HG03354 (cell line): ENCODE measurements around the gene SDCCAG8.

Source experiments
- ATAC-seq: cut with Tn5 transposase; IDR thresholded peaks from one replicate; pipeline ENCODE4 v1.9.1; 2021; ENCODE audit warnings: mild to moderate bottlenecking; ENCODE audit not compliant: unreplicated experiment, poor library complexity, severe bottlenecking

SDCCAG8 gene

DNA sequence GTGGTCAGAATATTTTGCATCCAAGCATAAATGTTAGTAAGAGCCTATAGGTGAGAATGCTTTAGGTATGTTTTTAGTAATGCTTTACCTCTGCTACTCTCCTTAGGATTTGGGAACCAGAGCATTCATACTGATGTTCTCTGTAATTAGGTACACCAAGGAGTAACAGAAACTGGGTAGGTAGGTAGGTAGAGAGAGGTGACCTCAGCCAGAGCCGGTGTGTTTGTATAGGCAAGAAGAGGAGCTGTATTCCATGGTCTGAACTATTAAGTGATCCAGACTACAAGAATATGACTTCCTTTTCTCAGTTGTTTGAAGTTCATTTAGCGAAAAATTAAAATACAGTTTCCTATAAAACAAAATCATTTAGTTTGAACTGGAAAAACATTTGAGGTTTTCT lies 108.5 kb downstream of the SDCCAG8 start:
- no peak for ATAC-seq

DNA sequence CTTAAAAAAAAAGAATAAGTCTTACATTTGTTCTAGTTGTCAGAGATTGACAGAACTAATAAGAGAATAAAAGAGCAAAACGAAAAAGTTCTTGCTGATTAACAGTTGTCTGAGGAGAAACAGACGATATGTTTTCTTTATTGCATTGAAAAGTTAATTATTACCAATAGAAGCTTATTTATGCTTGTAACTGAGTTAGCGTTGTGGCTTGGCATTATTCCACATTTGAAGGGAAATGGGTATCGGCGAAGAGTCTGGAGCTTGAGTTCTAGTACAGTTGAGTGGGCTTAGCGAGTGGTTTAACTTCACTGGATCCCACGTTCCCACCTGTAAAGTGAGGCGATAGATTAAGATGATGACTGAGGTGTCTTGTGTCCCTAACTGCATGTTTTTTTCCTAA lies 109.0 kb downstream of the SDCCAG8 start:
- no peak for ATAC-seq

DNA sequence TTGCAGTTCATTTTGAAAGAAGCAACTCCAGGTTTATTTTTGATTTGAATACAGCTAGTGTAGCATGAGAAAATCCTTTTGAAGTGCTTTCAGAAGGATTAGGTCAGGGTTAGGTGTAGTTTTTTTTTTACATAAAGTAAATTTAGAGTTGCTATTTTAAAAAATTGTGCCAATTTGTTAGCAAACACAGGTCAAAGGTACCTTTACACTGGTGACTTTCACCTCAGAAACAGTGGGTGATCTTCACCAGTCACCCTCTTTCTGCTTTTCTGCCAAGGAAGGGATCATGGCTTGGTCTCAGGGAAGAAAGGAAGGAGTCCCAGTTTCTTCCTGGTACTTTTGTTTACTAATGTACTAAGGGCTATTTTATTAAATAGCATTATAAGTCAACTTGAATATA lies 111.5 kb downstream of the SDCCAG8 start:
- ATAC-seq = no peak

DNA sequence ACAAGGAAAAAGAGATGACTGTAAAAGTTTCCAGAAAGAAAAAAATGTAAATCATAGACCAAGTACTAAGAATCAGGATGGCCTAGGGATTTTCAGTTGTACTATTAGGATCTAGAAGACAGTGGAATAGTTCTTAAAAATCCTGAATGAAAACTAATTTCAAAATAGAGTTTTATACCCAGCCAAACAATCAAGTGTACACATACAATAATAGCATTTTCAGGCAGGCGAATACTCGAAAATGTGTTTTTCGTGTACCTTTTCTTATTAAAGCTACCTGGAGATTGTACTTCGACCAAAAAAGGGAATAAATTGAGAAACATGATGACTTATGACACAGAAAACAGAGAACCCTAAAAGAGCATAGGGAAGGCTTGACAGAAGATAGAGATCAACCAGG lies 118.6 kb downstream of the SDCCAG8 start:
- no peak for ATAC-seq

DNA sequence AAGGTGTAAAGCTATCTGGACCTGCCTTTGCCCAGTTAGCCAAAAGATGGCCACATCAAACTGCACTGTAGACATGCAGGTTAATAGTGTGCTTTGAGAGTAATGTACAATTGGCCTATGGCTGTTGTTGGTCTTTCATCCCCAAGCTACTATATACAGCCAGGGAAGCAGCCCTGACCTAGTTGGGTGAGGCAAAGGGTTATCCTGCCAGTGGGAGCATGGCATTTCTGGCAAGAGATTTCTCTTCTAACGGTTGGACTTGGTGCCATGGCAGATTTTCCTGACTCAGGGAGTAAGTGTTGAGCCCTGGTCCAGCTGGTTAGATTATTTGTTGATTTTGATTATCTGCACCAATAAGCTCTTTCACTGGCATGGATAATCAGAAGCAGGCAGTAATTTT lies 119.8 kb downstream of the SDCCAG8 start:
- ATAC-seq = no peak

DNA sequence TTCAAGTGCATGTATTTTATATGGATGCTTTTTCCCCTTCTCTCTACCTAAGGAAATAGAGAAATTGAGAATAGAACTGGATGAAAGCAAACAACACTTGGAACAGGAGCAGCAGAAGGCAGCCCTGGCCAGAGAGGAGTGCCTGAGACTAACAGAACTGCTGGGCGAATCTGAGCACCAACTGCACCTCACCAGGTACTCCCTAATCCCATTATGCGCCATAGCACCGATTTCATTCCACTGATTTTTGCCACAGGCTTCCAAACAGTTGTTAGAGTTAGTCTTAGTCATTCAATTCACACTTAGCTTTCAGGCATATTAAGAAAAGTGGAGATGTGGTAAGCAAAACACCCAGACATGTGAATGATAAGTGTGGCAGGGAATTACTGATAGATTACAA lies 122.8 kb downstream of the SDCCAG8 start:
- ATAC-seq = no peak

DNA sequence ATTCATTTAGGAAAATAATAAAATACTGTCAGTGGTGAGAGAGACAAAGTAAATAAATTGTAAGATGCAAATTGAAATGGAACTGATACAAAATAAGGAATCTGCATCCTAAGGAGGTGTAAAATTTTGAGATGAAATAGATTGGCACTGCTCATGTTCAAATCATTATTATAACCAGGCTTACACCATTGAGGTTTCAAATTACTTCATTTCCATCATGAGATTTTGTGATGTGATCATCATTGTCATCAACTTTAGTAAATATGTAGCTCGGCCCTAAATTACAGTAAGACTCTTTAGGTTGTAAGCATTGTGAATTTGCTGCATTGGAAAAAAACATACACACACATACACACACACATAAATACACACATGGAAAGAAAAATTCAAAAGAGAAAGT lies 123.4 kb downstream of the SDCCAG8 start:
- ATAC-seq = no peak

DNA sequence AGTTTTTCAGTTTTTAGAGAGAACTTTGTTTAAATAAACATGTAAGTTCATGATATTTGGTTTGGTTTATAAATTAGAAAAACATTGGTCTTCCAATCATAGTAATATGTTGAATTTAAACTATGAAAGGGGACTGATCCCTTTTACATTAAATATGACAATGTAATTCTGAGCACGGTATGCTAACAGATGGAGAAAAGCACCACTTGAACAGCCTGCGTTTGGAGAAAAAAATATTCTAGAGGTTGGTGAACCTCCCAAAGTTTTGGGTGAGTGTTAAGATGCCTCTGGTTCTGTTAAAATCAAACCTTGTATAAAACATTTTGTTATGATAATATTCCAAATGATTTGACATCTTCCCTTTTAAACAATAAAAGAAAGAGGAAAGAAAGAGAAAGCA lies 123.9 kb downstream of the SDCCAG8 start:
- no peak for ATAC-seq

DNA sequence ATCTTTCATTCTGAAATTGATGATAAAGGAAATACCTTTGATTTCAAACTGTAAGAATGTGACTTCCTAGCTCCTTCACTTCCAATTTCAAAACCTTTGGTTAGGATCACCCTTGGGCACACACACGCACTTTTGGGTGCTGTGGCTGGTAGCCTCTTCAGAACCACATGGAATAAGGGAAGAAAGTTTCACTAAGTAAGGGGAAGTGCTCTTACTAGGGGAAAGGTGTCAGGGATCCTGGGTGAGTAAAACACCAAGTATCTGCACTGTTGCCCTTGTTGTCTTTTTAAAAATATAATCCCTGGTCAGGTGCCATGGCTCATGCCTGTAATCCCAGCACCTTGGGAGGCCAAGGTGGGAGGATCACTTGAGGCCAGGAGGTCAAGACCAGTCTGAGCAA lies 132.4 kb downstream of the SDCCAG8 start:
- no peak for ATAC-seq

DNA sequence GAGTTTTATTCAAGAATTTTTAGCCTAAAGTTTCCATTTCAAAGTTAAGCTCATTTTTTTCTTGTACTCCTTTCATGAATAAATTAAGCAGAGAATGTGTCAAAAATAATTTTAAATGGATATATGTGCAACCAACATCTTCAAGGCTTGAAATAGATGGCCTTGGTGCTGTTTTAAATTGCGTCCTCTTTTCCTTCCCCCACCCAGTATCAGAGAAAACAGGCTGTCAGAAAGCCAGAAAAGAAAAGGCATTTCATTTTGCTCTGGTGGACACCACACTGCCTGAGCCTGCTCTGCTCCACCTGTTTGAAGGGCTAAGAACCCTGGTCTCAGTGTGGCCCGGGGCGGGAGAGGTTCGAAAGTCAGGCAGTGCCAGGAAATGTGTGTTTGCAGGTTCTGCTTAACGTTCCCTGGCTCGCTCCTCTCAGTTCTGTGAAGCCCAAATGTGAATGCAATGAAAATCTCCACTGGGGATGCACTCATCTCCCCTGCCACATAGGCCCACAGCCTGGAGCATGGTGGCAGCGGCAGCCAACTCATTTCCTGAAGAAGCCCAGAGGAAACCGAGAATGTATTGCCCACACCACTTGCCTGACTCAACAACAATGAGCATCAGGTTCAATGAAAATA lies 134.4 kb downstream of the SDCCAG8 start:
- ATAC-seq = no peak

DNA sequence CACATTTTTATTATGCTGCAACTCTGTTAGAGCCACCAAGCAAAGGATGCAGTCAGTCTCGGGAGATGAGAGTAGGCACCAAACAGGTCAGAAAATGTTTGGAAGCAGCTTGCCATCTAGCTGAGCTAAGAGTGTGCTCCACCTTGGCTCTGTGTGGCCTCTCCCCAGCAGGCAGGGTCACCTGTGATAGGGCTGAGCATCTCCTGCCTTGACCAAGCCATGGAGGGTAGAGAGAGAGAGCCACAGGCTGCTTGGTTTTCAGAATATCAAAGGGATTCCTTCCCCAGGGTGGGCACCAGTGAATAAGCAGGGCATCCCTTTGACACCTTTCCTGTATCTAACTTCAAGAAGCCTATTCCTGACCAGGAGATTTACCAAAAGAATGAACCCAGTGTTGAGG lies 135.5 kb downstream of the SDCCAG8 start:
- ATAC-seq = no peak

DNA sequence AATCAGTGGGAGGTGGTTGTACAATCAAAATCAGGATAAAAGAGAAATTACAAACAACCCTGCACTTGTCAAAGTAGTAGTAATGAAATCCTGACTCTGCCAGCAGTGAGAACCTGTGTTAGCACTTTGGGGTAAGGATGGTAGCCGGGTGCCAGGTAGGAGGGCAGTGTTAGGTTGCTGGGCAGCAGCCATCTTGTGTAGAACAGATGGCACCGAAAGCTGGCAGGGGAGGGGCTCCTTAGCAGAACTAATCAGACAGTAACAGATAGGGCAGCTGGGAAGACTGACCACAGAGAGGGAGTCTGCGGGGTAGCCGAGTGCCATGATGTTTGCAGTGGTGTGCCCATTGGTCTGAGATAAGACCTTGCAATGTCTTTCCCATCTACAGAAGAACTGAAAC lies 137.3 kb downstream of the SDCCAG8 start:
- no peak for ATAC-seq

DNA sequence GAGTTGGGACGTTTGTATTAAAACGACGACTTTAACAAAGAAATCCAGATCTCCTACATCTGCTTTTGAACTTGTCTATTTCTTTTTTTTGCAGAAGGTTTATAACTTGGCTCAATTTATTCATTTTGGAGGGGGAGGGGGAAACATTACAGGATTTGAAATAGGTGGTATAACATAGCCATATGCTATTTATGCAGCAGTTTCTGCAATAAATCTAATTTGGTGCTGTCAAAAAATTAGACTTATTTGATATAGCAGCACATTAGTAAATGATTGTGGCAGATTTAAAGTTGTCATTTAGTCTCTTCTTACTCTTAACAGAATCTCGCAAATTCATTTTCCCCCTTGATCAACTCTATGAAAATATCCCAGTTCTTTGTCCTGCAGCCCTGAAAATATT lies 138.2 kb downstream of the SDCCAG8 start:
- no peak for ATAC-seq

DNA sequence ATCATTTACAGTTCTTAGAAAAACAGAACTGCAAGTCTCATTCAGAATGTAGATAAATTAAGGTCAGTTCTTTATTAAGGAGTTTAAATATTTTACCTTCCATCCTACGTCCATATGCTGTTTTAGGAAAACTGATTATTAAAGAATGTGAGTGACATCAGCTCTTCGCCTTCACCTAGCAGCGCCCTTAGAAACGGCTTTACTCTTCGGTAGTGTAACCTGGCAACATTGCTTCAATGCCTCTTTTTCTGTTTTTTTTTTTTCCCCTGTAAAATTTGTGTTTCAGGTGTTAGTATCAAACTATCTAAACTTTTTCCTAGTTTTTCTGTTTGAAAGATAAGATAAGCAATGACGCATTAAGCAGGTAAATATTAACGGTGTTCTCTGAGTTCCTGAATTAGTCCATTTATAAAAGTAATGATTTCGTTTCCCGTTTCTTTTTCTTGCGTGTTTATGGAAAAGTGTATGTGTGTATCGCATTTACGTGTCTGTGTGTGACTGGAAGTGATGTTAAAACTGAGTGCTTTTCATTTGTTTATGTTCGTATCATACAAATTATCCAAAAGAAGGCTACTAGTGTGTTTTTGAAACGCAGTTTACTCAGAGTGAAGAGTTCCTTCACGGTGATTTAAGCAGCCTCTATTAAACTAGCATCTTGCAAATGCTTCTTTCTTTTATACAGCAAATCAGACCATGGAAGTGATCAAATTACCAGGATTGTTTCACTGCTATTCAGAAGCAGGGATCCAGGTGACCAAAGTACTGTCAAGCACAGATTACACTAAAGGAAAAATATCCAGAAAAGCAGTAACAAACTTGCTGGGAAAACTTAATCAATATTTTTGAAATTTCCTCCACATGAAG lies 139.0 kb downstream of the SDCCAG8 start:
- no peak for ATAC-seq

DNA sequence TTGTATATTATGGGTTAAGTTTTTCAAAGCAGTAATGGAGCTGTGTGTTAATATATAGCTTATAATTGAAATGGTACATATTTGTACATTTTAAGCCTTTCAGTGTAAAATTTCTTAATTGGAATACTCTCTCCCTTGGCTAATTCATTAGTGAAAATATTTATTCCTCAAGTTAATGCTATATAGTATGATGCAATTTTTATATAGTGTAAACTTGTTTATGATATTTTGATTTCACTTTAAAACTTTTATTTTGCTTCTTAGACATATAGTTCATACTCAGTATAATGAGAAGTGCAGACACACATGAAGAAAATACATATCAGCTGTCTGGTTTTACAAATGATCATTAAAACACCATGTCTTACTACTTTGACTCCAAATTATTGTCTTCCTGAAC lies 140.6 kb downstream of the SDCCAG8 start:
- no peak for ATAC-seq

DNA sequence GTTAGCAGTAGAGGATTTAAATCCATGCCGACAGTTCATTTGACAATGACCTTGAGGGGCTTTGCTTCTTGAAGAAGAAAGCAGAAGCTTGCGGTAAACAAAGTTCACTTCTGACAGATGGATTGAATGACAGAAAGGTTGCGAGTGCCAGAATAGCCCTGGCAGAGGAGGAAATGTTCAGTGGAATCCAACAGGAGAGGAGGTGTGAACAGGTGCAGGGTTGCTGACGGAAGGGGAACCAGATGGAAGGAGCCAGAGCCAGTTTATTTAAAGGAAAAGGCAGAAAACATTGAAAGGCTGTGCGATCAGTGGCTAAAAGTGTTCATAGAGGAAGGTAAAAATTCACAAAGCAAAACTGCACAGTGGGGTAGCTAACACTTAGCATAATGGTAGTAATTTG lies 141.0 kb downstream of the SDCCAG8 start:
- ATAC-seq = no peak

DNA sequence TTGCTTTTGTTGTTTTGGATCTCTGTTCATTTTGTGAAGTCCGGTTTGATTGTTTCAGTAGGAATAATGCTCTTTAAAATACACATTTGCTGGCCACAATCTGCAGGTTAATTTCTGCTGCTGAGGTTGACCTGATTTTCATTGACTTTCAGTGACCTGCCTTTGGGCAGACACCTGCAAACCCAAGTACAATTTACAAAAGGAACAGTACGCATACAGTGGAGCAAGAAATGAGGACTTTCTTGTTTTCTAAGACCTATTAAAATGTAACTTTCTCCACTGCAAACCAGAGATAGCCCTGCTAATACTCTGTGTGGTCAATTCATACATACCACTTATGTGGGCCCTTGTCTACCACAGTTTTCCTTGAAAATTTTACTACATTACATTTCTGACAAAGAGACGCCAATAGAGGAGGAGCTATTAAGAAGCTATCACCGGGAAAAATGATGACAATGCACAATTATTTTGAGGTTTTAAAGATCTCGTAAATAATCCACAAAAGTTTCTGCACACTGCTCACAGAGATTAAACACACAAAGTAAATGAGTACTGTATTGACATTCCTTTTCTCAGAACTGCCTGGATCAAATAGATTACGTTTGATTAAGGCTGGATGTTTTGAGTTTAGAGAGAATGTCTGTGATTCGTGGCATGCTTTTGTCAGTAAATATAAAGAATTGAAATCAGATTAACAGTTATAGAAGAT lies 141.9 kb downstream of the SDCCAG8 start:
- no peak for ATAC-seq

DNA sequence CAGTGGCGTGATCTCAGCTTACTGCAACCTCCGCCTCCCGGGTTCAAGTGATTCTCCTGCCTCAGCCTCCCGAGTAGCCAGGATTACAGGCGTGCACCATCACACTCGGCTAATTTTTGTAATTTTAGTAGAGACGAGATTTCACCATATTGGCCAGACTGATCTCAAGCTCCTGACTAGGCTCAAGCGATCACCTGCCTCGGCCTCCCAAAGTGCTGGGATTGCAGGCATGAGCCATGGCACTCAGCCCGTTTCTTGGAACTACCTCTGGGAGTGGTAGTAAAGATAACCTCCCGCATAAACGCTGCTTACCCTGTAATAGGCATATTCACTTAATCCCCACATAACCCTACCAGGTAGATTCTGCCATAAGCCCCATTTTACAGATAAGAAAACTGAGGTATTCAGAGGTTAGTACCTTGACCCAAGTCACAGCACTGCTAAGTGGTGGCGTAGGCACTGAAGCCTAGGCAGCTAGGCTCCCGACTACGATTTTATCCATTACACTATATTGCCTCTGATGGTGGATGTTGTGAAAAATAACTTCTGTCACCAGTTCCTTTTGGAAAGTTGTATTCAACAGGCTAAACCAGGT lies 143.8 kb downstream of the SDCCAG8 start:
- no peak for ATAC-seq

DNA sequence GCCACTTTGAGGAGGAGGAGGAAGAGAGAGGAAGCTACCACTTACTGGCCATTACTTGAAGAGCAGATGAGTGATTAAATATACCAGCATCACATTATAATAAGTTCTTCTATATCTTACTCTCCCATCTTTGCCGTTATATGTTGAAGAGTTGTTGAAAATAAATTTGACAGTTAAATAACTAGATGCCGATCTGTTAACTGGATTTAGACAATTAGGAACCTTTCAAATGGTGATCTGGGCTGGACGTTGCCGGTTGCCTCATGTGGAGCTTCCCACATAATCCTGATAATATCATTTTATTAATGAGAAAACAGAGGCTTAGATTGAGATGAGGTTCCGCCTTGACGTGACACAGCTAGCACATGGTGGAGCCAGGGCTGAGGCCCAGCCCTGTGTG lies 147.0 kb downstream of the SDCCAG8 start:
- no peak for ATAC-seq

DNA sequence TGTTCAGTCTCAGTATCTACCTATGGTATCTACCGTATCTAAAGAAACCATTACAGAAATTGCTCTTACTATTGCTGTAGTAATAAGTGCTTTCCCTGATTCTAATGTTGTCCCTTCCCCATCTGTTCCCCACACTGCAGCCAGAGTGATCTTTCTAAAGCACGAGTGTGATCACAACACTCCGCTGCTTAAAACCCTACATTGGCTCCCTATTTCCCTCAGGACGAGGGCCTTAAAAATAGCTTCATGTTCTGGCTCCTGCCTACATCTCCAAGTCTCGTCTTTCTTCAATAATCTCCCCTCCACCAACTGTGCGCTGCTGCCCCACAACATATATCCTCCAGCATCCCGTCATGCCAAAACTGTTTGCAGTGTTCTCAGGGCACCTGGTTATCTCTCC lies 150.6 kb downstream of the SDCCAG8 start:
- no peak for ATAC-seq
